ENCODE data around the gene WNT9A. TPM values are rescaled to one million over a fixed set of nuclear protein-coding genes. Genes with fewer than 3 reads are reported as not detected.

Gene WNT9A
- polyA plus RNA-seq, 1 experiment = 1.5 TPM

GRCh38 chr1:227890451-227891222 is 57.1 kb downstream of the WNT9A start:
- DNase-seq (ENCODE audit: low read depth) = no peak
- Histone ChIP-seq H3K4me3 (ENCODE audit: low read depth, low read length) (no peak overlapping the region), H3K27me3 (ENCODE audit: control insufficient read depth, insufficient read depth, low read length) (no peaks in the 10 kb centered on the region; the same call in 1 of the 2 replicates), H3K36me3 (ENCODE audit: control insufficient read depth, insufficient read depth, low read length) (no peaks in the 10 kb centered on the region)
- ChIA-PET POLR2A (no interaction called here), CTCF (no interaction called here)
- TF ChIP-seq, protein P1, sequence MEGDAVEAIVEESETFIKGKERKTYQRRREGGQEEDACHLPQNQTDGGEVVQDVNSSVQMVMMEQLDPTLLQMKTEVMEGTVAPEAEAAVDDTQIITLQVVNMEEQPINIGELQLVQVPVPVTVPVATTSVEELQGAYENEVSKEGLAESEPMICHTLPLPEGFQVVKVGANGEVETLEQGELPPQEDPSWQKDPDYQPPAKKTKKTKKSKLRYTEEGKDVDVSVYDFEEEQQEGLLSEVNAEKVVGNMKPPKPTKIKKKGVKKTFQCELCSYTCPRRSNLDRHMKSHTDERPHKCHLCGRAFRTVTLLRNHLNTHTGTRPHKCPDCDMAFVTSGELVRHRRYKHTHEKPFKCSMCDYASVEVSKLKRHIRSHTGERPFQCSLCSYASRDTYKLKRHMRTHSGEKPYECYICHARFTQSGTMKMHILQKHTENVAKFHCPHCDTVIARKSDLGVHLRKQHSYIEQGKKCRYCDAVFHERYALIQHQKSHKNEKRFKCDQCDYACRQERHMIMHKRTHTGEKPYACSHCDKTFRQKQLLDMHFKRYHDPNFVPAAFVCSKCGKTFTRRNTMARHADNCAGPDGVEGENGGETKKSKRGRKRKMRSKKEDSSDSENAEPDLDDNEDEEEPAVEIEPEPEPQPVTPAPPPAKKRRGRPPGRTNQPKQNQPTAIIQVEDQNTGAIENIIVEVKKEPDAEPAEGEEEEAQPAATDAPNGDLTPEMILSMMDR (IDR thresholded peaks at IDR 0.05; ENCODE audit: insufficient read depth, low read depth, low read length) = no peak

DNA sequence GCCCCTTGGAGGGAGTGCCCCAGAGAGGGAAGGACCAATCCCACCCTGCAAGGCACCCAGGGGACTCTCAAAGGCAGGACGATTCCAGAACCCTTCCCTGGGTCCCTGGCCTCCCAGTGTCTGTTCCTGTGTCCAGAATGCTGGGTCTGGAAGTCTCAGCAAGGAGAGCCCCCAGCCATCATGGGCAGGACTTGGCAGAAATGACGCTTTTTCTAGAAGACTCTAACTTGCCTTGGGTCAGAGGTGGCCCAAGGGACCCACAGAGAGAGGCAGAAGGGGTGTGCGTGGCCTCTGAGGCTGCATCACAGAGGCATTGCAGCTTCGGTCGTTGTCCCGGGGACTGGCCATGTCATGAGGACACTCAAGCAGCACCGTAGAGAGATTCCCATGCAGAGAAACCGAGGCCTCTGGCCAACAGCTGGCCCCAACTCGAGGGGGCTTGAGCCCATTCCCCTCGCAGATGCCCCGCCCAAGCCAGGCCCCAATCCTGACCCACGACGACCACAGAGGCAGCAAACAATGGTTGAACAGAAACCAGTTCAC is 57.8 kb downstream of the WNT9A start:
- CTCF ChIA-PET = no interaction called here
- Histone ChIP-seq H3K36me3 (ENCODE audit: control insufficient read depth, insufficient read depth, low read length) (no peaks in the 10 kb centered on the region), H3K4me3 (ENCODE audit: low read depth, low read length) (no peak overlapping the region), H3K27me3 (ENCODE audit: control insufficient read depth, insufficient read depth, low read length) (no peaks in the 10 kb centered on the region; the same call in 1 of the 2 replicates)
- DNase-seq (ENCODE audit: low read depth) = no peak
- TF ChIP-seq, protein P1 (IDR thresholded peaks at IDR 0.05; ENCODE audit: insufficient read depth, low read depth, low read length) = no peak
- POLR2A ChIA-PET = no interaction called here

DNA sequence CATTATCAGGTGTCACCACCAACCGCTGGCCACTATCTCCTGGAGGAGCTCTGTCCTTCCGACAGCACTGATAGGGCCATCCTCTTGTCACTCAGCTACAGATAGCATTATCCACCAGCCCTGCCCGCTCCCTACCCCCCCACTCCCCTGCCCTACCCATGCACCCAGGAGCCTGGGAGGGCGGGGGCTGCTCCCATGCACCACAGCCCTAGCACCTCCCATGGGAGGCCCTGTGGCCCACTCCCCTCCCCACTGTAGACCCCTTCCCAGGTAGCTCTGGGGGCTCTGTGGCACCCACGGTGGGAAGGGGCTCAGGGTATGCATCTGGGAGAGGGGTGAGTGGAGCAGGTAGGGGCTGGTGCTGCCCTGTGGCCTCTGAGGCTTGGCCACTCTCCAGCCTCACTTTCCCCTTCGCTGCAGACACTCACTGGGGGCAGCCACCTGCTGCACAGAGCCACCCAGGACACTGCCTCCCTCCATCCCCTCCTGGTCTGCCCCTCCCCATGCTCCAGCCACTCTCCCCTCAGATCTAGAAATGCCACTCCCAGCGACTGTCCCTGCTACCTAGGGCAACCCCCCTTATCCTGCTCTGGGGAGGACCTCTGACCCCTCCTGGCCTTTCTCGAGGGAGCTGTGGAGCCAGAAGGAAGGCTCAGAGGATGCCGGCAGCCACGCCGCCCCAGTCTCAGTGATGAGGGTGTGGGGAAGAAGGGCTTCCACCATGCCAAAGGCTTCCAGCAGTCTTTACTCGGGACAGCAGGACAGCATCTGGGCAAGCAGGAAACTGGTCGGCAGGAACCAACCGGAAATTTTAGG is 58.5 kb downstream of the WNT9A start:
- ChIA-PET POLR2A (no interaction called here), CTCF (interaction anchor here (1.3 kb wide), 1 partner anchor 16 kb away, joined by 4 read pairs; no protein-coding TSS in a partner anchor)
- Histone ChIP-seq H3K4me3 (ENCODE audit: low read depth, low read length) (no peak overlapping the region), H3K36me3 (ENCODE audit: control insufficient read depth, insufficient read depth, low read length) (no peaks in the 10 kb centered on the region), H3K27me3 (ENCODE audit: control insufficient read depth, insufficient read depth, low read length) (no peaks in the 10 kb centered on the region; the same call in 1 of the 2 replicates)
- no peak for DNase-seq (ENCODE audit: low read depth)
- TF ChIP-seq, protein P1 (IDR thresholded peaks at IDR 0.05; ENCODE audit: insufficient read depth, low read depth, low read length) = no peak

DNA sequence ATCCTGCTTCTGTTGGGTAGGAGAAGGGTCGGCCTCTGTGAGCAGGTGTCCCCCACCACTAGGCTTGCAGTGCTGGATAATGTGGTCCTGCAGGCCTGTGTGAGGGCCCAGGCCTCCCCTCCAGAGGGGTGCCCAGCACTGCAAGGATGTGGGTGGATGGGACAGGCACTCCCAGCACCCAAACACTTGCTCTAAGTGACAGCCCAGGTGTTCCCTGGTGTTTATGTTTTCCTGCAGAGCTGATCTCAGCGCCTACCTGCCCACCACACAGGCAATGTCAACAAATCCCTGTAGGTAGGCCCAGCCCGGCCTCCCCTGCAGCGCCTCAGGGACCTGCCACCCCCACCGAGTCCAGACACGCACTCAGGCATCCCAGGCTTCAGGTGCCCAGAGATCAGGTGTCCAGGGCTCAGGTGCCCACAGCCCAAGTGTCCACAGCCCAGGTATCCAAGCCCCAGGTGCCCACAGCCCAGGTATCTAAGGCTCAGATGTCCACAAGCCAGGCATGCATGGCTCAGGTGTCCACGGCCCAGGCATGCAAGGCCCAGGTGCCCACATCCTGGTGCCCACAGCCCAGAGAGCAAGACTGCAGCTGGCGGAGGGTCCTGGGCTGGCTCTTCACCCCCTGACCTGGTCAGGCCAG is 59.2 kb downstream of the WNT9A start:
- DNase-seq (ENCODE audit: low read depth) = no peak
- H3K4me3 ChIP-seq (ENCODE audit: low read depth, low read length) = no peak overlapping the region
- ChIA-PET CTCF (interaction anchor here (1.3 kb wide), 1 partner anchor 17 kb away, joined by 4 read pairs; no protein-coding TSS in a partner anchor), POLR2A (no interaction called here)
- H3K36me3 ChIP-seq (ENCODE audit: control insufficient read depth, insufficient read depth, low read length) = no peaks in the 10 kb centered on the region
- H3K27me3 ChIP-seq (ENCODE audit: control insufficient read depth, insufficient read depth, low read length) = no peaks in the 10 kb centered on the region; the same call in 1 of the 2 replicates
- TF ChIP-seq, protein P1 (IDR thresholded peaks at IDR 0.05; ENCODE audit: insufficient read depth, low read depth, low read length) = no peak
